GM23338 (cell line): ENCODE data around the gene R3HDM2. TPM values are rescaled to one million over a fixed set of nuclear protein-coding genes. Genes with fewer than 3 reads are reported as not detected.
"Not testable (repeated sequence)": the region's sequence is repeated elsewhere in the genome, so short reads cannot be mapped to it uniquely, and the experiment has no call there.

Source experiments
- ATAC-seq: fragments of 200-7000 bp; cut with Tn5 transposase; 3 replicates; pipeline ENCODE4 v1.9.1; 2020
- DNase-seq: peaks from one replicate; pipeline ENCODE4 v3.0.0-alpha.2; 2015; ENCODE audit warnings: low spot score
- H2AFZ ChIP-seq: fragments of 200-600 bp; sonication (generic); 2 replicates; pipeline ENCODE4 v1.8.0; 2016; ENCODE audit warnings: antibody characterized with exemption, mild to moderate bottlenecking, moderate library complexity
- H3F3A ChIP-seq: fragments of 200-600 bp; sonication (generic); replicated peaks from 2 replicates; pipeline ENCODE4 v1.8.0; 2017; ENCODE audit warnings: antibody characterized with exemption, mixed run types, low read depth
- H3K27ac ChIP-seq: fragments of 200-600 bp; sonication (generic); 2 replicates; pipeline ENCODE4 v1.6.1; 2016; ENCODE audit warnings: low read depth
- H3K27me3 ChIP-seq: fragments of 200-600 bp; sonication (generic); 2 replicates; pipeline ENCODE4 v1.8.0; 2016; ENCODE audit warnings: mild to moderate bottlenecking, mixed run types, moderate library complexity; ENCODE audit not compliant: insufficient read depth
- H3K36me3 ChIP-seq: fragments of 200-600 bp; sonication (generic); 2 replicates; pipeline ENCODE4 v1.8.0; 2016; ENCODE audit warnings: mild to moderate bottlenecking; ENCODE audit not compliant: insufficient read depth
- H3K4me1 ChIP-seq: fragments of 200-600 bp; sonication (generic); 2 replicates; pipeline ENCODE4 v1.8.0; 2016; ENCODE audit warnings: mild to moderate bottlenecking, moderate library complexity; ENCODE audit not compliant: insufficient read depth
- H3K4me2 ChIP-seq: fragments of 200-600 bp; sonication (generic); 2 replicates; pipeline ENCODE4 v1.7.1; 2017; ENCODE audit warnings: mixed run types
- H3K4me3 ChIP-seq: fragments of 200-600 bp; sonication (generic); 2 replicates; pipeline ENCODE4 v1.6.1; 2016; ENCODE audit warnings: mixed run types
- H3K79me2 ChIP-seq: fragments of 200-600 bp; sonication (generic); replicated peaks from 2 replicates; pipeline ENCODE4 v1.8.0; 2017; ENCODE audit warnings: mild to moderate bottlenecking; ENCODE audit not compliant: insufficient read depth
- H3K9me2 ChIP-seq: fragments of 200-600 bp; sonication (generic); 2 replicates; pipeline ENCODE4 v1.8.0; 2017; ENCODE audit not compliant: insufficient read depth
- H4K20me1 ChIP-seq: fragments of 200-600 bp; sonication (generic); replicated peaks from 2 replicates; pipeline ENCODE4 v1.8.0; 2017; ENCODE audit warnings: mild to moderate bottlenecking; ENCODE audit not compliant: insufficient read depth
- H3K27ac Mint-ChIP-seq: 2 replicates; pipeline ENCODE4 v1.8.0; 2020; ENCODE audit warnings: inconsistent platforms, mild to moderate bottlenecking, moderate library complexity, mixed read lengths
- H3K27me3 Mint-ChIP-seq: 3 replicates; pipeline ENCODE4 v1.8.0; 2022; ENCODE audit warnings: low read depth, mild to moderate bottlenecking, moderate library complexity, mixed read lengths, inconsistent platforms; ENCODE audit not compliant: insufficient read depth, poor library complexity
- H3K36me3 Mint-ChIP-seq: 3 replicates; pipeline ENCODE4 v1.8.0; 2021; ENCODE audit warnings: low read depth, mild to moderate bottlenecking, inconsistent platforms, moderate library complexity, mixed read lengths
- H3K4me1 Mint-ChIP-seq: 3 replicates; pipeline ENCODE4 v1.8.0; 2020; ENCODE audit warnings: mild to moderate bottlenecking, inconsistent platforms, mixed read lengths
- H3K4me3 Mint-ChIP-seq: 3 replicates; pipeline ENCODE4 v1.8.0; 2021; ENCODE audit warnings: moderate library complexity, mild to moderate bottlenecking, inconsistent platforms, mixed read lengths
- H3K9me3 Mint-ChIP-seq: 3 replicates; pipeline ENCODE4 v1.8.0; 2020; ENCODE audit warnings: moderate library complexity, mild to moderate bottlenecking, inconsistent platforms, mixed read lengths
- CREB1 ChIP-seq: fragments of 250-450 bp; sonication (Bioruptor Pico); IDR thresholded peaks from 2 replicates; pipeline ENCODE4 v1.5.0; 2020; ENCODE audit warnings: low read depth, mild to moderate bottlenecking, moderate library complexity
- EZH2 ChIP-seq: fragments of 200-600 bp; sonication (generic); IDR thresholded peaks from one replicate; pipeline ENCODE4 v1.8.0; 2017; ENCODE audit warnings: antibody characterized with exemption, mild to moderate bottlenecking, low read depth; ENCODE audit not compliant: unreplicated experiment
- EZH2phosphoT487 ChIP-seq: fragments of 200-600 bp; sonication (generic); IDR thresholded peaks from one replicate; pipeline ENCODE4 v1.8.1; 2018; ENCODE audit warnings: antibody characterized with exemption; ENCODE audit not compliant: unreplicated experiment
- JUNB ChIP-seq: IDR thresholded peaks from one replicate; pipeline ENCODE4 v1.6.1; 2016; ENCODE audit warnings: antibody characterized with exemption; ENCODE audit not compliant: unreplicated experiment
- NANOG ChIP-seq: IDR thresholded peaks from 2 replicates; pipeline ENCODE4 v1.6.1; 2016; ENCODE audit warnings: antibody characterized with exemption, borderline replicate concordance
- POLR2AphosphoS5 ChIP-seq: IDR thresholded peaks from 2 replicates; pipeline ENCODE4 v1.6.1; 2016; ENCODE audit warnings: antibody characterized with exemption, low read depth
- STAT1 ChIP-seq: IDR thresholded peaks from one replicate; pipeline ENCODE4 v1.6.1; 2016; ENCODE audit warnings: antibody characterized with exemption; ENCODE audit not compliant: unreplicated experiment
- ZNF114 ChIP-seq: fragments of 250-450 bp; sonication (Bioruptor Pico); IDR thresholded peaks from 2 replicates; pipeline ENCODE4 v1.5.0; 2020; ENCODE audit warnings: mild to moderate bottlenecking, moderate library complexity
- ZNF331 ChIP-seq: fragments of 250-450 bp; sonication (Bioruptor Pico); IDR thresholded peaks from 2 replicates; pipeline ENCODE4 v1.5.0; 2020; ENCODE audit warnings: low read depth, mild to moderate bottlenecking, moderate library complexity
- polyA plus RNA-seq: library from polyadenylated mRNA; unstranded; fragments of >200 nt; fragmentation: Nextera tagmentation; extraction: Ambion mirVana; gene quantifications from 2 replicates; pipeline ENCODE4 v1.2.1, GENCODE V29; 2016
- total RNA-seq: library from RNA; depleted of rRNA; stranded (reverse); fragments of >200 nt; shearing (Covaris generic); gene quantifications from 2 replicates; pipeline ENCODE4 v1.2.3, GENCODE V29; 2014
- TF ChIP-seq, protein P1 (sequence below): fragments of 250-450 bp; sonication (Bioruptor Pico); IDR thresholded peaks from 2 replicates; pipeline ENCODE4 v1.5.0; 2020; ENCODE audit warnings: mild to moderate bottlenecking, moderate library complexity
- TF ChIP-seq, protein P2 (sequence below), 2 experiments: fragments of 200-600 bp in 1 of 2; sonication (generic) in 1 of 2; conservative IDR thresholded peaks; 2 replicates each; pipeline versions ENCODE4 v1.5.1 to v1.6.1; 2016 to 2017; ENCODE audit warnings: antibody characterized with exemption in 2 of 2, low read depth in 2 of 2, mild to moderate bottlenecking in 2 of 2, moderate library complexity in 1 of 2

Gene R3HDM2
- total and polyA plus RNA-seq, 2 experiments from 2014 or later, result 9.6 to 19.6 TPM

DNA sequence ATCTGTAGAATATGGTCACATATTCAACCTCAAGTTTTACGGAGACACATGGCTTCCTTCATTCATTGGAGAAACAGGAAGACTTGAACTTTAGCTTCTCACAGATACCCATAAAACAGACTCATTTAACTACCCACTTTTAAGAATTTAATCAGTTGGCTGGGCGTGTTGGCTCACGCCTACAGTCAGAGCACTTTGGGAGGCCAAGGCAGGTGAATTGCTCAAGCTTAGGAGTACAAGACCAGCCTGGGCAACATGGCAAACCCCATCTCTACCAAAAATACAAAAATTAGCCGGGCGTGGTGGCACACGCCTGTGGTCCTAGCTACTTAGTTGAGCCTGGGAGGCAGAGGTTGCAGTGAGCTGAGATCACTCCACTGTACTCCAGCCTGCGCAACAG, 115.2 kb downstream of the R3HDM2 start (continued):
- TF ChIP-seq, protein P1, sequence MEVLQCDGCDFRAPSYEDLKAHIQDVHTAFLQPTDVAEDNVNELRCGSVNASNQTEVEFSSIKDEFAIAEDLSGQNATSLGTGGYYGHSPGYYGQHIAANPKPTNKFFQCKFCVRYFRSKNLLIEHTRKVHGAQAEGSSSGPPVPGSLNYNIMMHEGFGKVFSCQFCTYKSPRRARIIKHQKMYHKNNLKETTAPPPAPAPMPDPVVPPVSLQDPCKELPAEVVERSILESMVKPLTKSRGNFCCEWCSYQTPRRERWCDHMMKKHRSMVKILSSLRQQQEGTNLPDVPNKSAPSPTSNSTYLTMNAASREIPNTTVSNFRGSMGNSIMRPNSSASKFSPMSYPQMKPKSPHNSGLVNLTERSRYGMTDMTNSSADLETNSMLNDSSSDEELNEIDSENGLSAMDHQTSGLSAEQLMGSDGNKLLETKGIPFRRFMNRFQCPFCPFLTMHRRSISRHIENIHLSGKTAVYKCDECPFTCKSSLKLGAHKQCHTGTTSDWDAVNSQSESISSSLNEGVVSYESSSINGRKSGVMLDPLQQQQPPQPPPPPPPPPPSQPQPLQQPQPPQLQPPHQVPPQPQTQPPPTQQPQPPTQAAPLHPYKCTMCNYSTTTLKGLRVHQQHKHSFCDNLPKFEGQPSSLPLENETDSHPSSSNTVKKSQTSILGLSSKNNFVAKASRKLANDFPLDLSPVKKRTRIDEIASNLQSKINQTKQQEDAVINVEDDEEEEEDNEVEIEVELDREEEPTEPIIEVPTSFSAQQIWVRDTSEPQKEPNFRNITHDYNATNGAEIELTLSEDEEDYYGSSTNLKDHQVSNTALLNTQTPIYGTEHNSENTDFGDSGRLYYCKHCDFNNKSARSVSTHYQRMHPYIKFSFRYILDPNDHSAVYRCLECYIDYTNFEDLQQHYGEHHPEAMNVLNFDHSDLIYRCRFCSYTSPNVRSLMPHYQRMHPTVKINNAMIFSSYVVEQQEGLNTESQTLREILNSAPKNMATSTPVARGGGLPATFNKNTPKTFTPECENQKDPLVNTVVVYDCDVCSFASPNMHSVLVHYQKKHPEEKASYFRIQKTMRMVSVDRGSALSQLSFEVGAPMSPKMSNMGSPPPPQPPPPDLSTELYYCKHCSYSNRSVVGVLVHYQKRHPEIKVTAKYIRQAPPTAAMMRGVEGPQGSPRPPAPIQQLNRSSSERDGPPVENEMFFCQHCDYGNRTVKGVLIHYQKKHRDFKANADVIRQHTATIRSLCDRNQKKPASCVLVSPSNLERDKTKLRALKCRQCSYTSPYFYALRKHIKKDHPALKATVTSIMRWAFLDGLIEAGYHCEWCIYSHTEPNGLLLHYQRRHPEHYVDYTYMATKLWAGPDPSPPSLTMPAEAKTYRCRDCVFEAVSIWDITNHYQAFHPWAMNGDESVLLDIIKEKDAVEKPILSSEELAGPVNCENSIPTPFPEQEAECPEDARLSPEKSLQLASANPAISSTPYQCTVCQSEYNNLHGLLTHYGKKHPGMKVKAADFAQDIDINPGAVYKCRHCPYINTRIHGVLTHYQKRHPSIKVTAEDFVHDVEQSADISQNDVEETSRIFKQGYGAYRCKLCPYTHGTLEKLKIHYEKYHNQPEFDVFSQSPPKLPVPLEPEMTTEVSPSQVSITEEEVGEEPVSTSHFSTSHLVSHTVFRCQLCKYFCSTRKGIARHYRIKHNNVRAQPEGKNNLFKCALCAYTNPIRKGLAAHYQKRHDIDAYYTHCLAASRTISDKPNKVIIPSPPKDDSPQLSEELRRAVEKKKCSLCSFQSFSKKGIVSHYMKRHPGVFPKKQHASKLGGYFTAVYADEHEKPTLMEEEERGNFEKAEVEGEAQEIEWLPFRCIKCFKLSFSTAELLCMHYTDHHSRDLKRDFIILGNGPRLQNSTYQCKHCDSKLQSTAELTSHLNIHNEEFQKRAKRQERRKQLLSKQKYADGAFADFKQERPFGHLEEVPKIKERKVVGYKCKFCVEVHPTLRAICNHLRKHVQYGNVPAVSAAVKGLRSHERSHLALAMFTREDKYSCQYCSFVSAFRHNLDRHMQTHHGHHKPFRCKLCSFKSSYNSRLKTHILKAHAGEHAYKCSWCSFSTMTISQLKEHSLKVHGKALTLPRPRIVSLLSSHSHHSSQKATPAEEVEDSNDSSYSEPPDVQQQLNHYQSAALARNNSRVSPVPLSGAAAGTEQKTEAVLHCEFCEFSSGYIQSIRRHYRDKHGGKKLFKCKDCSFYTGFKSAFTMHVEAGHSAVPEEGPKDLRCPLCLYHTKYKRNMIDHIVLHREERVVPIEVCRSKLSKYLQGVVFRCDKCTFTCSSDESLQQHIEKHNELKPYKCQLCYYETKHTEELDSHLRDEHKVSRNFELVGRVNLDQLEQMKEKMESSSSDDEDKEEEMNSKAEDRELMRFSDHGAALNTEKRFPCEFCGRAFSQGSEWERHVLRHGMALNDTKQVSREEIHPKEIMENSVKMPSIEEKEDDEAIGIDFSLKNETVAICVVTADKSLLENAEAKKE, result no peak
- TF ChIP-seq POLR2AphosphoS5 (no peak), ZNF331 (CRISPR knock-in tag) (no peak), EZH2 (no peak), ZNF114 (CRISPR knock-in tag) (no peak)

DNA sequence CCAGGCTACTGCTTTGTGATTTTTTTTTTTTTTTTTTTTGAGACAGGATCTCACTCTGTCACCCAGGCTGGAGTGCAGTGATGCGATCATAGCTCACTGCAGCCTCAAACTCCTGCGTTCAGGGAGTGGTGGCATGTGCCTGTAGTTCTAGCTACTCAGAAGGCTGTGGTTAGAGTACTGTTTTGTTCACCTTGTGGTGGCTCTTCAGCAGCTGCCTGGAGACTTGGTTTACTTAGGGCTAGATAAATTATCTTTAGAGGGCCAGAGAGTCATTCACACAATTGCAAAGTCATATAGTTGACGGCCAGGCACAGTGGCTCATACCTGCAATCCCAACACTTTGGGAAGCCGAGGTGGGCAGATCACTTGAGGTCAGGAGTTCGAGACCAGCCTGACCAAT, 118.6 kb downstream of the R3HDM2 start:
- not testable (repeated sequence) for H3K27ac ChIP-seq, H3K4me1 ChIP-seq, H3K9me2 ChIP-seq, H3F3A ChIP-seq, H3K9me3 Mint-ChIP-seq, H3K36me3 Mint-ChIP-seq, H3K27me3 Mint-ChIP-seq, DNase-seq, H3K4me1 Mint-ChIP-seq, H3K4me3 ChIP-seq, H3K4me3 Mint-ChIP-seq, H2AFZ ChIP-seq, H3K4me2 ChIP-seq, H4K20me1 ChIP-seq, H3K36me3 ChIP-seq, H3K27me3 ChIP-seq, H3K79me2 ChIP-seq, ATAC-seq
- peak overlapping the region; percentile 64; the same call in 1 of the 2 replicates for H3K27ac Mint-ChIP-seq

DNA sequence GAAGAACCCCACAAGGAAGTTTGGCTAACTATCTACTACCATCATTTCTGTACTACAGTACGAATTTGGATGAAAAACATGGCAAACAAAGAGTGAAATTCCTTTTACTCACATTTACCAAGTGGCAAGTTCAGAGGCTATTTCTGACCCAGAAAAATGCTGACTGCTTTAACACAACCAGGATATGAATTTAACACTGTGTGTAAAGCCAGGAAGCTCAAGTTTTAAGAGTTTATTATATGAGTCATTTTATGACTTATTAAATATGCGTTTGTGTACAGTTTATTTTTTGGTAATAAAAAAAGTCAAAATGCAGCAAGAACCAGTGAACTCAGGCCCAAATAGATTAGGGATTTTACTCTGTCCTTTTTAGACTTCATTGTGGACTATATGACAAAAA, 121.4 kb downstream of the R3HDM2 start:
- H3K4me3 Mint-ChIP-seq, result no peak overlapping the region
- H3K9me2 ChIP-seq, result 0 out of 2 replicates have a peak, but pooled peaks cover 3% of the 10 kb centered on the region
- no peaks in the 10 kb centered on the region for H3K79me2 ChIP-seq
- H3K27me3 ChIP-seq, result no peaks in the 10 kb centered on the region
- no peaks in the 10 kb centered on the region for H3K4me1 ChIP-seq
- no peaks in the 10 kb centered on the region for H3F3A ChIP-seq
- ATAC-seq (no peak), DNase-seq (no peak)
- no peak overlapping the region for H3K27ac Mint-ChIP-seq
- H3K36me3 ChIP-seq, result no peaks in the 10 kb centered on the region; the same call in 1 of the 2 replicates
- H3K36me3 Mint-ChIP-seq, result no peaks in the 10 kb centered on the region
- no peaks in the 10 kb centered on the region for H3K9me3 Mint-ChIP-seq
- no peak overlapping the region for H3K4me2 ChIP-seq
- H3K27me3 Mint-ChIP-seq, result no peaks in the 10 kb centered on the region
- no peak overlapping the region for H3K27ac ChIP-seq
- no peaks in the 10 kb centered on the region for H4K20me1 ChIP-seq
- no peak overlapping the region for H2AFZ ChIP-seq
- H3K4me3 ChIP-seq, result no peak overlapping the region
- no peaks in the 10 kb centered on the region for H3K4me1 Mint-ChIP-seq
- TF ChIP-seq NANOG, result no peak
- no peak for TF ChIP-seq ZNF114 (CRISPR knock-in tag)
- TF ChIP-seq, protein P2, sequence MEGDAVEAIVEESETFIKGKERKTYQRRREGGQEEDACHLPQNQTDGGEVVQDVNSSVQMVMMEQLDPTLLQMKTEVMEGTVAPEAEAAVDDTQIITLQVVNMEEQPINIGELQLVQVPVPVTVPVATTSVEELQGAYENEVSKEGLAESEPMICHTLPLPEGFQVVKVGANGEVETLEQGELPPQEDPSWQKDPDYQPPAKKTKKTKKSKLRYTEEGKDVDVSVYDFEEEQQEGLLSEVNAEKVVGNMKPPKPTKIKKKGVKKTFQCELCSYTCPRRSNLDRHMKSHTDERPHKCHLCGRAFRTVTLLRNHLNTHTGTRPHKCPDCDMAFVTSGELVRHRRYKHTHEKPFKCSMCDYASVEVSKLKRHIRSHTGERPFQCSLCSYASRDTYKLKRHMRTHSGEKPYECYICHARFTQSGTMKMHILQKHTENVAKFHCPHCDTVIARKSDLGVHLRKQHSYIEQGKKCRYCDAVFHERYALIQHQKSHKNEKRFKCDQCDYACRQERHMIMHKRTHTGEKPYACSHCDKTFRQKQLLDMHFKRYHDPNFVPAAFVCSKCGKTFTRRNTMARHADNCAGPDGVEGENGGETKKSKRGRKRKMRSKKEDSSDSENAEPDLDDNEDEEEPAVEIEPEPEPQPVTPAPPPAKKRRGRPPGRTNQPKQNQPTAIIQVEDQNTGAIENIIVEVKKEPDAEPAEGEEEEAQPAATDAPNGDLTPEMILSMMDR (conservative IDR thresholded peaks at IDR 0.05; ENCODE audit: low read depth in 2 of 2), result no peak
- TF ChIP-seq JUNB, result no peak
- TF ChIP-seq EZH2, result no peak
- TF ChIP-seq ZNF331 (CRISPR knock-in tag), result no peak
- TF ChIP-seq EZH2phosphoT487, result no peak
- no peak for TF ChIP-seq STAT1
- TF ChIP-seq CREB1 (CRISPR knock-in tag), result no peak
